WTC11 (cell line): ENCODE results near the gene RAI1. TPM values are rescaled to one million over a fixed set of nuclear protein-coding genes. Genes with fewer than 3 reads are reported as not detected.

Experiments used
- ATAC-seq: fragments of 200-7000 bp; cut with Tn5 transposase; 2 replicates; pipeline ENCODE4 v1.10.0; 2021; ENCODE audit warnings: mild to moderate bottlenecking, moderate library complexity
- CTCF ChIA-PET: fragments of 300-600 bp; sonication (Branson Sonifier 250); formaldehyde crosslinking; loops from one replicate; lab custom pipeline; 2021; ENCODE audit warnings: antibody characterized with exemption; lab: Charles Lee
- POLR2A ChIA-PET: fragments of 350-600 bp; sonication (Branson Sonifier 250); formaldehyde crosslinking; loops from one replicate; lab custom pipeline; 2021; ENCODE audit warnings: antibody characterized with exemption; lab: Charles Lee
- DNase-seq: peaks from one replicate; pipeline ENCODE4 v3.0.0; 2021; ENCODE audit warnings: low spot score
- H3K27ac Mint-ChIP-seq: 2 replicates; pipeline ENCODE4 v1.8.0; 2021; ENCODE audit warnings: mixed read lengths
- H3K27me3 Mint-ChIP-seq: 2 replicates; pipeline ENCODE4 v1.8.0; 2021; ENCODE audit warnings: low read depth, mild to moderate bottlenecking, moderate library complexity, mixed read lengths
- H3K36me3 Mint-ChIP-seq: 2 replicates; pipeline ENCODE4 v1.8.0; 2021; ENCODE audit warnings: mixed read lengths
- H3K4me1 Mint-ChIP-seq: 2 replicates; pipeline ENCODE4 v1.8.0; 2022; ENCODE audit warnings: mixed read lengths
- H3K4me3 Mint-ChIP-seq: 2 replicates; pipeline ENCODE4 v1.8.0; 2021; ENCODE audit warnings: mild to moderate bottlenecking, moderate library complexity, mixed read lengths
- H3K9me3 Mint-ChIP-seq: 2 replicates; pipeline ENCODE4 v1.8.0; 2021; ENCODE audit warnings: mixed read lengths
- AR ChIP-seq: fragments of 250-450 bp; sonication (Bioruptor Pico); IDR thresholded peaks from 2 replicates; pipeline ENCODE4 v1.9.0; 2021; ENCODE audit warnings: mild to moderate bottlenecking
- ARID4B ChIP-seq: sonication (generic); formaldehyde crosslinking; IDR thresholded peaks from 2 replicates; pipeline ENCODE4 v1.8.0; 2023; ENCODE audit warnings: missing genetic modification reagents, mild to moderate bottlenecking, borderline replicate concordance
- FOXP4 ChIP-seq: sonication (generic); formaldehyde crosslinking; IDR thresholded peaks from 2 replicates; pipeline ENCODE4 v1.8.0; 2022; ENCODE audit warnings: mild to moderate bottlenecking, missing genetic modification reagents
- GTF2I ChIP-seq: fragments of 250-450 bp; sonication (Bioruptor Pico); conservative IDR thresholded peaks from 2 replicates; pipeline ENCODE4 v1.4.0; 2021; ENCODE audit warnings: mild to moderate bottlenecking
- SMAD3 ChIP-seq: sonication (generic); formaldehyde crosslinking; IDR thresholded peaks from 2 replicates; pipeline ENCODE4 v1.8.0; 2022; ENCODE audit warnings: missing genetic modification reagents, mild to moderate bottlenecking, borderline replicate concordance
- SMAD4 ChIP-seq: sonication (generic); formaldehyde crosslinking; IDR thresholded peaks from 2 replicates; pipeline ENCODE4 v1.8.0; 2022; ENCODE audit warnings: mild to moderate bottlenecking, missing genetic modification reagents
- ZNF121 ChIP-seq: sonication (generic); formaldehyde crosslinking; IDR thresholded peaks from 2 replicates; pipeline ENCODE4 v1.8.0; 2023; ENCODE audit warnings: missing genetic modification reagents
- total RNA-seq: library from RNA; stranded (reverse); gene quantifications from 3 replicates; pipeline ENCODE4 v1.2.3, GENCODE V29; 2021
- TF ChIP-seq, protein P1 (sequence below): sonication (generic); formaldehyde crosslinking; IDR thresholded peaks from 2 replicates; pipeline ENCODE4 v1.8.1; 2023; ENCODE audit warnings: mild to moderate bottlenecking, missing genetic modification reagents
- TF ChIP-seq, protein P2 (sequence below): fragments of 250-450 bp; sonication (Bioruptor Pico); IDR thresholded peaks from 2 replicates; pipeline ENCODE4 v1.9.0; 2021; ENCODE audit warnings: moderate library complexity, mild to moderate bottlenecking, inconsistent platforms, borderline replicate concordance
- TF ChIP-seq, protein P3 (sequence below): sonication (generic); formaldehyde crosslinking; IDR thresholded peaks from 2 replicates; pipeline ENCODE4 v1.8.1; 2023; ENCODE audit warnings: mild to moderate bottlenecking, missing genetic modification reagents

The RAI1 gene
- total RNA-seq, 1 experiment from 2014 or later: 12.7 TPM

DNA sequence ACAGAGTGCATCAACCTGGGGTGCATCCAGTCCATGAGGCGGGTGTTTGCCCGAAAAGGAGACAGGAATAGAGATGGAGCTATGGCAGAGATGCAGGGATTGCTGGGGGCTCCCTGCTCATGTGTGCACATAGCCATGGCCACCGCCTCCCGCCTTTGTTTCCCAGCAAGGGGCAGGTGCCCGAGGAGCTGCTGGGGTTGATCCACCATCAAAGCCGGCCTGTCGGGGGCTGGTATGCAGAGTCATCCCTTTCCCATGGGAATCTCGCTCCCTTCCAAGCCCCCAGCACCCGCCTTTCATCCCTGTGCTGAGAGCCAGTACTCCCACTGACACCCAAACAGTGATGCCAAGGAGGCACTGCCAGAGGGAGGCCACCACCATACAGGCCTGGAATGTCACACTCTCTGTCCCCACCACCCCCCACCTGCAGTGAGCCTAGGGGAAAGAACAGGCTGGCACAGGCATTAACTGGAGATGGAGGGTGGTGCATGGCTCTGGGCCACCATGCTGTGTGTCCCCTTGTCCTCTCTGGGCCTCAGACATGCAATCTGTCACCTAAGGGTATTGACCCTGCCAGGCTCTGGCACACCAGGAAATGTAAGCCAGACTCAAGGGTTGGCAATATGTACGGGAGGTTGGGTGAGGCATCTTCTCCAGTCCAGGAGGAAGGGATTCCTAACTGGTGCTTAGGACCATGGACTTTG is 90.4 kb downstream of the RAI1 start:
- DNase-seq (no peak), ATAC-seq (no peak)
- TF ChIP-seq, protein P1, sequence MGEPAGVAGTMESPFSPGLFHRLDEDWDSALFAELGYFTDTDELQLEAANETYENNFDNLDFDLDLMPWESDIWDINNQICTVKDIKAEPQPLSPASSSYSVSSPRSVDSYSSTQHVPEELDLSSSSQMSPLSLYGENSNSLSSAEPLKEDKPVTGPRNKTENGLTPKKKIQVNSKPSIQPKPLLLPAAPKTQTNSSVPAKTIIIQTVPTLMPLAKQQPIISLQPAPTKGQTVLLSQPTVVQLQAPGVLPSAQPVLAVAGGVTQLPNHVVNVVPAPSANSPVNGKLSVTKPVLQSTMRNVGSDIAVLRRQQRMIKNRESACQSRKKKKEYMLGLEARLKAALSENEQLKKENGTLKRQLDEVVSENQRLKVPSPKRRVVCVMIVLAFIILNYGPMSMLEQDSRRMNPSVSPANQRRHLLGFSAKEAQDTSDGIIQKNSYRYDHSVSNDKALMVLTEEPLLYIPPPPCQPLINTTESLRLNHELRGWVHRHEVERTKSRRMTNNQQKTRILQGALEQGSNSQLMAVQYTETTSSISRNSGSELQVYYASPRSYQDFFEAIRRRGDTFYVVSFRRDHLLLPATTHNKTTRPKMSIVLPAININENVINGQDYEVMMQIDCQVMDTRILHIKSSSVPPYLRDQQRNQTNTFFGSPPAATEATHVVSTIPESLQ (CRISPR knock-in tag): no peak
- TF ChIP-seq ZNF121 (CRISPR knock-in tag) (no peak), SMAD4 (no peak), AR (no peak), GTF2I (CRISPR knock-in tag) (no peak), ARID4B (CRISPR knock-in tag) (no peak), SMAD3 (CRISPR knock-in tag) (no peak), FOXP4 (CRISPR knock-in tag) (no peak)
- TF ChIP-seq, protein P2, sequence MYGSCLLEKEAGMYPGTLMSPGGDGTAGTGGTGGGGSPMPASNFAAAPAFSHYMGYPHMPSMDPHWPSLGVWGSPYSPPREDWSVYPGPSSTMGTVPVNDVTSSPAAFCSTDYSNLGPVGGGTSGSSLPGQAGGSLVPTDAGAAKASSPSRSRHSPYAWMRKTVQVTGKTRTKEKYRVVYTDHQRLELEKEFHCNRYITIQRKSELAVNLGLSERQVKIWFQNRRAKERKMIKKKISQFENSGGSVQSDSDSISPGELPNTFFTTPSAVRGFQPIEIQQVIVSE (CRISPR knock-in tag): no peak
- TF ChIP-seq, protein P3, sequence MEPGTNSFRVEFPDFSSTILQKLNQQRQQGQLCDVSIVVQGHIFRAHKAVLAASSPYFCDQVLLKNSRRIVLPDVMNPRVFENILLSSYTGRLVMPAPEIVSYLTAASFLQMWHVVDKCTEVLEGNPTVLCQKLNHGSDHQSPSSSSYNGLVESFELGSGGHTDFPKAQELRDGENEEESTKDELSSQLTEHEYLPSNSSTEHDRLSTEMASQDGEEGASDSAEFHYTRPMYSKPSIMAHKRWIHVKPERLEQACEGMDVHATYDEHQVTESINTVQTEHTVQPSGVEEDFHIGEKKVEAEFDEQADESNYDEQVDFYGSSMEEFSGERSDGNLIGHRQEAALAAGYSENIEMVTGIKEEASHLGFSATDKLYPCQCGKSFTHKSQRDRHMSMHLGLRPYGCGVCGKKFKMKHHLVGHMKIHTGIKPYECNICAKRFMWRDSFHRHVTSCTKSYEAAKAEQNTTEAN: no peak
- TF ChIP-seq, all 79 proteins: peak for 0
- CTCF ChIA-PET: interaction anchor here (1.5 kb wide), 1 partner anchor 41 kb away, joined by 3 read pairs; no protein-coding TSS in a partner anchor
- peaks cover 3% of the 10 kb centered on the region; the same call in 1 of the 2 replicates for H3K27me3 Mint-ChIP-seq
- no peak overlapping the region for H3K27ac Mint-ChIP-seq
- no peaks in the 10 kb centered on the region for H3K9me3 Mint-ChIP-seq
- H3K36me3 Mint-ChIP-seq: no peaks in the 10 kb centered on the region
- peaks cover 12% of the 10 kb centered on the region for H3K4me1 Mint-ChIP-seq
- H3K4me3 Mint-ChIP-seq: no peak overlapping the region
- POLR2A ChIA-PET: no interaction called here
